Renal pelvis (tissue), 4 donors: ENCODE results near the gene TEKT1. TPM values are rescaled to one million over a fixed set of nuclear protein-coding genes. Genes with fewer than 3 reads are reported as not detected.

Source experiments
- DNase-seq: peaks from one replicate; pipeline ENCODE4 v3.0.0-alpha.2; 2013
- polyA plus RNA-seq, 3 donors: library from polyadenylated mRNA; unstranded; fragments of 120-200 nt; gene quantifications; one replicate each; pipeline ENCODE4 v1.2.1, GENCODE V29; 2013; ENCODE audit not compliant: insufficient read length in 3 of 3

Gene TEKT1
- polyA plus RNA-seq, 3 donors = 0.41 to 0.73 (median 0.71) TPM

GRCh38 chr17:6768447-6768846 lies 63.1 kb downstream of the TEKT1 start:
- DNase-seq = no peak

DNA sequence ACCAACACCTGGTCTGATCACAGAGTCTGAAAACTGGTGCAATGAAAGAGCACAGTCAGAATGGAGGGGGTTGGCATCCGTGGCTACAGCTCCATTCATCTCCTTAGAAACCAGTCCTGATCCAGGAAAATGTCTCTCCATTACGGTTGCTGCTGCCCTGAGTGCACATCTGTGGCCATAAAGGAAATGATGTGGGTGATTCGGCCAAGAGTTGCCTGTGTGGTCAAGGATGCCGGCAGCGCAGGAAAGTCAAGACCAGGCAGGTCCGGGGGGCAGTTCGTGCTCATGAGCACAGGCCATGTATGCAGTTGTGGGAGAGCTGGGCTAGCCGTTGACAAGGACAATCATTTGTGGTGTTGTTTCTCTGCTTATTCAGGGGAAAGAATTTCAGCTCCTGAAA lies 69.8 kb downstream of the TEKT1 start:
- DNase-seq = no peak

- no peak for DNase-seq
Observed at GRCh38 chr17:6757747-6758146, 73.8 kb downstream of the TEKT1 start.

GRCh38 chr17:6756425-6757031 lies 75.0 kb downstream of the TEKT1 start:
- DNase-seq = no peak

DNA sequence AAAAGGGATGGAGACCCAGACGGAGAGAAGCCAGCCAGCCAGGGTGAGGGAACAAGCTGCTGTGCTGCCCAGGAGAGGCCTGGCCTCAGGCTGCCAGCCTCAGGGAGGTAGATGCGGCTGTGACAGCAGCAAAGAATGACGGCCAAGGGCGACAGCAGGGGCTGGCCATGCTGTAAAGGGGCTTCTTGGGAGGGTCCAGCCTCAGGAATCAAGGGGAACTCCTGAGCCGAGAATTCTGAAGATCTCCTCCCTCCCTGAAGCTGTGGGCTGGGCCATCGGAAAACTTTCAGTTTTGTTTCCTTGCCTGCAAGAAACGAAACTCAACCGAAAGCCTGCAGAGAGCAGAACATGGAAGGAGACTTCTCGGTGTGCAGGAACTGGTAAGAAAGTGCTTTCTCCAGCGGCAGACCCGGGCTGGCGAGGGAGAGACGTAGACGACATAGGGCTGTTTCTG lies 75.8 kb downstream of the TEKT1 start, which contains the start of gene XAF1:
XAF1 (plus strand) TSS at position 316 of the 454 bp plus-strand sequence; CDS start at position 349, 33 bp downstream.
- DNase-seq = no peak

DNA sequence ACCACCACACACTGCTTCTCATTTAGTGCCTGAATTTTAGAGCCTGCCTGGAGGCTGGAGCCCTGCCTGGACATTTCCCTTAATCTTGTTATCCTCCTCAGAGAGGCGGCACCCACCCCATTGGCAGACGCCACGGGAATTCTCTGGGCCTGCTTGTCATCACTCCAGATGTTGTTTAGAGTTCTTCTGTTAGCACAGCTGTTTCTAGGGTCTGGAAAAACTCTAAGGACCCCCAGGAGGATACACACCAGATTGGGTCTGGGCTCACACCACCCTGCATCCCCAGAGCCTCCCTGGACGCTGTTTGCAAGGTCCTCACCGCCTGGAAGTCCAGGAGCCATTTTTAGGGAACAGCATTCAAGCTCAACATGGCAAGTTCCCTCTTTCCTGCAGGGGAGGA lies 76.2 kb downstream of the TEKT1 start:
- DNase-seq = no peak

- no peak for DNase-seq
Observed at GRCh38 chr17:6753546-6753945, 78.0 kb downstream of the TEKT1 start.

DNA sequence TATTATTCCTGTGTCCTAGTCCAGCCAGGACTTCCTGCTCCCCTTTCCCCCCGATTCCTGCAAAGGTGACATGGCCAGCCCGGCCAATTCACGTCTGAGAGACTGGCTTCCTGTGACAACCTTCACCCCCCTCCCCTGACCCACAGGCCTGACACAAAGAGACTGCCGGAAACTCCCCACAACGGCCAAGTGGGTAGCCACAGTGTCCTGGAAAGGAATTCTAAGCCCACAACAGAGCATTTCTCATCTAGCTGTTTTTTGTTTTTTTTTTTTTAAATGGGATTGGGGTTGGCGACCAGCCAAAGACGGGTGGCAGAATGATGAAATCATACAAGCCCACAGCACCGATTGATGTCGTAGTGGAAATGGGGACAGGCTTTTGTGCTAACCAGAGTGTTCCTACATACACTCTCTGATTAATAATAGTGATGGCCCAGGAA lies 78.5 kb downstream of the TEKT1 start:
- DNase-seq = peak; percentile 39

DNA sequence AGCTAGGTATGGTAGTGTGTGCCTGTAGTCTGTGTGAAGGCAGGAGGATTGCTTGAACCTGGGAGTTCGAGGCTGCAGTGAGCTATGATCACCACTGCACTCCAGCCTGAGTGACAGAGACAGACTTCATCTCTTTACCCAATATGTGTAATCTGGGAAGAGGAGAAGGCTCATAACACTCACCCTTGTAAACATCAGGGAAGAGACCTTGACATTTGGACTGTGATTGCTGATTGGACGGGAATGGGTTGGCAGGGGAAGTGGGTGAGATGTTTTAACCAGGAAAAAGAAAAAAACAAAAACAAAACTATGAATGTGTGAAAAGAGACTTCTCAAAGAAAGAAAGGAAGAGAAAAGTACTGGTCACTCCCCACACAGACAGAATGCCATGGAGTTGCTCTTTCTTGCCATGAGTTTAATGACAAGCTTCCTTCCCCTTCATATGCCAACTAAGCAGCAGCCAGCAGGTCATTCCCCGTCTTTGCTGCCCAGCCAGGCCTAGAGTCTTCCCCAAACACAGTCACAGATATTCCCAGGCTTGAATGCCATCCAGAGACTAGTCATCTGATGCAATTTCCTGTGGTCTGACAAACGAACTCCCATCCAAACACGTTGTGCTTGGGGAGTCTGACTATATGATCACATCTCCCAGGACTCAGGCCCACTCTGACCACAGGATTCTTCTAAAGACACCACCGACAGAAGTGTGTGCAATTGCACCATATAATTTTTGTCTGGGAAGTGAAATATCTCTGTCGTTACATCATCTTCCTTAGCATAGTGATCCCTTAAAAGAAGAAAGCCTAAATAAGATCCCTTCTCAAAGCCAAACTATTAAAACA lies 79.2 kb downstream of the TEKT1 start:
- DNase-seq = no peak

DNA sequence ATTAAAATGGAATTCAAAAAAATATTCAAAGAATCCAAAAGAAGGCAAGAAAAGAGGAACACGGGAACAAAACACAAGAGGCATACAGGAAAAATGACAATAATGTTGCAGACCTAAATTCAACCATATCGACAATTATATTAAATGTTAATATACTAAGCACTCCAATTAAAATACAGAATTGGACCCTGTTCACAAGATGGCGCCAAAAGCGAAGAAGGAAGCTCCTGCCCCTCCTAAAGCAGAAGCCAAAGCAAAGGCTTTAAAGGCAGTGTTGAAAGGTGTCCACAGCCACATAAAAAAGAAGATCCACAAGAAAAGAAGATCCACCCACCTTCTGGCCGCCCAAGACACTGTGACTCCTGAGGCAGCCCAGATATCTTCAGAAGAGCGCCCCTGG lies 82.0 kb downstream of the TEKT1 start:
- DNase-seq = no peak

- DNase-seq = no peak
Observed at GRCh38 chr17:6748617-6749016, 82.9 kb downstream of the TEKT1 start.

Other genes with a start within 250 kb of the TEKT1 start
- gene KIAA0753, start 191.0 kb downstream of the TEKT1 start, polyA plus RNA-seq = 10 to 100 TPM; 34.4 to 46.2 (median 41.4) TPM
- 100 to 1,000 TPM in 1 of 3 donors, 10 to 100 TPM in 2; 78.7 to 100 (median 94.0) TPM for gene TXNDC17, start 190.7 kb downstream of the TEKT1 start, polyA plus RNA-seq
- gene MED31, start 180.1 kb downstream of the TEKT1 start, polyA plus RNA-seq = 10 to 100 TPM; 23.5 to 26.1 (median 24.1) TPM
- gene C17orf100, start 180.0 kb downstream of the TEKT1 start, polyA plus RNA-seq = 10 to 100 TPM in 1 of 3 donors, 1 to 10 TPM in 2; 8.8 to 11.0 (median 9.9) TPM
- 1 to 10 TPM; 2.7 to 5.1 (median 4.9) TPM for gene SLC13A5, start 118.4 kb downstream of the TEKT1 start, polyA plus RNA-seq
- 10 to 100 TPM in 2 of 3 donors, 1 to 10 TPM in 1; 4.4 to 25.5 (median 14.9) TPM for gene XAF1, start 75.7 kb downstream of the TEKT1 start, polyA plus RNA-seq
- gene FBXO39, start 55.5 kb downstream of the TEKT1 start, polyA plus RNA-seq = under 1 TPM in 2 of 3 donors, not detected in 1; 0.06 to 0.19 TPM
- 1 to 10 TPM; 1.6 to 3.7 (median 2.8) TPM for gene ALOX12, start 164.3 kb upstream of the TEKT1 start, polyA plus RNA-seq
- 100 to 1,000 TPM; 181 to 197 (median 187) TPM for gene RNASEK, start 180.9 kb upstream of the TEKT1 start, polyA plus RNA-seq
- gene BCL6B, start 191.3 kb upstream of the TEKT1 start, polyA plus RNA-seq = 10 to 100 TPM; 24.7 to 30.0 (median 25.5) TPM
- 1 to 10 TPM; 4.5 to 5.1 (median 4.8) TPM for gene SLC16A13, start 204.3 kb upstream of the TEKT1 start, polyA plus RNA-seq
- gene SLC16A11, start 212.4 kb upstream of the TEKT1 start, polyA plus RNA-seq = under 1 TPM; 0.51 to 0.75 (median 0.67) TPM
- gene CLEC10A, start 248.5 kb upstream of the TEKT1 start, polyA plus RNA-seq = 1 to 10 TPM in 2 of 3 donors, under 1 TPM in 1; 0.86 to 1.3 (median 1.1) TPM